HG03066 (cell line): ENCODE data around the gene CHRNA9.
"Not testable (repeated sequence)": the region's sequence is repeated elsewhere in the genome, so short reads cannot be mapped to it uniquely, and the experiment has no call there.

Experiments used
- ATAC-seq: cut with Tn5 transposase; IDR thresholded peaks from one replicate; pipeline ENCODE4 v1.9.1; 2021; ENCODE audit warnings: low read depth; ENCODE audit not compliant: unreplicated experiment

CHRNA9 gene

DNA sequence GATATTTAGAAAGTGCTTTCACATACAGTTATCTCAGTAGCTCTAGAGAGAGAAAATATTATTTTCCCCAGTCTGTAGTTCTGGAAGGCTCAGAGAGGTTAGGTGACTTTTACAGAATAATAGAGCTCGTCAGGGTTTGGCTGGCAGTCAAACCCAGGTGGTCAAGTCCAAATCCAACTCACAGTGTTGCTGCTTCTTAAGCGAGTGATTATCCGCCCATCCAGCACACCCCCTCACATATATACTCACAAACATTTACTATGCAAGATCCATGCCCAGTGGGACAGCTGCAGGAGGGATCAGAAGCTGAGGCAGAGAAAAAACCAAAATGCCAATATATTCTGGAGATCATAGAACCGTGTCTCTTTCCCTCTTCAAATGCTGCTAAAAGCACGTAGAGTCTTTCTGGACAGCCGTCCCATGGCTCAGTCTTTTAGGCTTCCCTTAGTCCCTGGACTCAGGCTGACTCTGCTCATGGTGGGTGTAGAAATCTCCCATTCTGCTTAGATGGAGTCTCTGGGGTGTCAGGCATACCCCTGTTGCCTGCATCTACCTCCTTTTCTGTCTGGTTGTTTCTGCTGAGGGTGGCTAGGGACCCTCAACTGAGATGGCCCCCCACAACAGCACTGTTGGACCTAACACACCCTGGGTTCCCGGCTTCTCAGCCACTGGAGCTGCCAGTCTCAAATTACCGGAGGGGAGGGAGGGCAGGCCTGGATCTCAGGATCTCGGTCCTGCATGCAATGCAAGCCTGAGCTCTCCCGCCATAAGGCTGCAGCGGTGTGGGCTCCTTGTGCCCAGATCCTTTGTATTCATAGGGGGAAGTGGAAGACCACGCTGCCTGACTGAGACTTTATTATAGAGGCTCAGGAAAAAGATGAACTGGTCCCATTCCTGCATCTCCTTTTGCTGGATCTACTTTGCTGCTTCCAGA lies at the start of gene CHRNA9:
TSS of gene CHRNA9 (plus strand) at position 743 of the 934 bp plus-strand sequence. CDS start at position 878, 135 bp downstream.
- no peak for ATAC-seq

DNA sequence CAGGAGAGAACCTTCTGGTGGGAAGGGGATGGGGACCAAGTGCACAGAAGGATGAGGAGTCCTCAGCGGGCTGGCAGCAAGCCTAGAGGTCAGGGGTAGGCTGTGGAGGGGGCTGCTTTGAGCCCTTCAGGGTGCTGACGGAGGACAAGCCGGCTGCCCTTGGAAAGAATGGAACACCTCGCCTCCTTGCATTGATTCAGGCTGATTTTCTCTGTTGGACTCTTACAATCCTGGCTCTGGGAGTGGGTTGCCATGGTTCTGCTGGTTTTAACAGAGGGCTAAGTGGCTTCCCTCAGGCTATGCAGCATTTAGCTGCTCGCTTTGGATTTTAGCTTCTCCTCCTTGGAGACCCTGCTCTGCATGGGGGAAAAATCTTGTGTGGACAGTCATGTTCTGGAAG lies 49.4 kb upstream of the CHRNA9 start:
- ATAC-seq: no peak

- ATAC-seq: no peak
These were observed 46.6 kb upstream of the CHRNA9 start for GRCh38 chr4:40288566-40288965.

DNA sequence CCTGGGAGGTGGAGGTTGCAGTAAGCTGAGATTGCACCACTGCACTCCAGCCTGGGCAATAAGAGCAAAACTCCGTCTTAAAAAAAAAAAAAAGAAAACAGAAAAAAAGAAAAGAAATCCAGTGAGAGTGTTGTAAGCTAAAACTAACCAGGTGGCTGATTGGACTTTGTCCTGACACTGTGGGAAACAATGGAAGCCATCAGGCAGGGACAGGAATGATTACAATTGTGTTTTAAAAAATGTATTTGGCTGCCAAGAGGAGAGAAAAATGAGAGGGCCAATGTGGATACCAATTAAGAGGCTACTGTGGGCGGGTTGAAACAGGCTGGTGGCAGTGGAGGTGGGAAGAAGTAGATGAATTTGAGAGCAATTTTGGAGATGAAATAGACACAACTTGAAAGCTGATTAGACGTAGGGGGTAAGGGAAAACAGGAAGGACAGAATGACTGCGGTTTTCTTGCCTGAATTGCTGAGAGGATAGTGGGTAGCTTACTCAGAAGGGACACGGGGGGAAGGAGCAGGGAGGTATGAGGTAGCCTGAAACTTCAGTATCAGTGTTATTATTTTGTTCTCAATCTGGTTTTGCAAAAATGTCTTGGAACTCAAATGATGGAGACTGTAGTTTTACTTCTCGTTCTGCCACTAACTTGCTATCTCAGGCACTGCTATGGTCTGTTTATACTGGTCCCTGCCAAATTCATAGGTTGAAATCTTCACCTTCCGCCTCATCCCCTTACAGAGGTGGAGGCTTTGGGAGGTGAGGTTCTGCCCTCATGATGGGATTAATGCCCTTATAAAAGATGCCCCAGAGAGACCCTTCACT lies 45.6 kb upstream of the CHRNA9 start:
- no peak for ATAC-seq

DNA sequence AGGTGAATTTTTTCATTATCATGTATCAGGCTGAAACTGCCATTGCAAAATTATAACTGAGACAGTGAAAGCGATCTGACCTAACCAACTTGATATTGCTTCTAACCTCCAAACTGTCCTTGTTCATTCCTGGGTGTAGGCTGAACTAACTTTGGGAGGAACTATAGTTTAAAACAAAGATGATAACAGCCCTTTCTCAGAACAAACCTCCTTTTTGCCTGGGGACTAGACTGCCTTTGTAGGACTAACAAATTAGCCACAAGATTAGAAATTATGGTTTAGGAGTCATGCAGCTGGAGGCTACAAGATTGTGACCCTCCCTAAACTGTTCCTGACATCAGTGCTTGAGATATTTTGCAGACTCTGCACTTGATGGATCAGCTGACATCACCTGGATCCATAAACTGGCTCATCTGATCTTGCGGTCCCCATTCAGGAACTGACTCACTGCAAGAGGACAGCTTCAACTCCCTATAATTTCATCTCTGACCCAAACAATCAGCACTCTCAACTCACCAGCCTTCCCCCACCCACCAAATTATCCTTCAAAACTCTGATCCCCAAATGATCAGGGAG lies 44.4 kb upstream of the CHRNA9 start:
- not testable (repeated sequence) for ATAC-seq

GRCh38 chr4:40292313-40292759 lies 42.8 kb upstream of the CHRNA9 start:
- no peak for ATAC-seq

- no peak for ATAC-seq
These were observed 40.8 kb upstream of the CHRNA9 start for GRCh38 chr4:40294339-40294738.

DNA sequence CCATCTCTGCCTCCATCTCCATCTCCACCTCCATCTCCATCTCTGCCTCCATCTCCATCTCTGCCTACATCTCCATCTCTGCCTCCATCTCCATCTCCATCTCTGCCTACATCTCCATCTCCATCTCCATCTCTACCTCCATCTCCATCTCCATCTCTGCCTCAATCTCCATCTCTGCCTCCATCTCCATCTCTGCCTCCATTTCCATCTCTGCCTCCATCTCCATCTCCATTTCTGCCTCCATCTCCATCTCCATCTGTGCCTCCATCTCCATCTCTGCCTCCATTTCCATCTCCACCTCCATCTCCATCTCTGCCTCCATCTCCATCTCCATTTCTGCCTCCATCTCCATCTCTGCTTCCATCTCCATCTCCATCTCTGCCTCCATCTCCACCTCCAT lies 40.1 kb upstream of the CHRNA9 start:
- not testable (repeated sequence) for ATAC-seq

- ATAC-seq: no peak
These were observed 39.6 kb upstream of the CHRNA9 start for GRCh38 chr4:40295572-40295971.

- ATAC-seq: no peak
These were observed 36.0 kb upstream of the CHRNA9 start for GRCh38 chr4:40299126-40299525.

DNA sequence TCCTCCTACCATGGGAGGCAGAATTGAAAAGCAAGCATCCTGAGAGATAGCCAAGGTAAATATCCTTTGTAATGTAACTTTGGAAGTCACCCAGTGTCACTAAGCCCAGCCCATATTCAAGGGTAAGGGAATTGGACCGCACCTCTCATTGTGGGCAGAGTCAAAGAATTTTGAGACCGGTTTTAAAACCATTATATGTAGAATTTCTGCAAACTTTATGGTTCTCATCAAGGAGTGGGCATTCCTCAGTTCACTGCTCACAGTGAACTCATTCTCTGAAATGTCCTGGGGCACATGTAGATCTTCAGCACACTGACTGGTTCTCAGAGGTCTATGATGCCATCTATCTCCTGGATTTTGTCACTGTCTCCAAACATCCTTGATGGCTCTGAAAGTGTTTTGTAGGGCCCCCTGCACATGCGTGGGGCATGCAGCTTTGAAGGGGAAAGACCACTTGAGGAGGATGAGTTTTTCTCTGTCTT lies 35.3 kb upstream of the CHRNA9 start:
- ATAC-seq: no peak

DNA sequence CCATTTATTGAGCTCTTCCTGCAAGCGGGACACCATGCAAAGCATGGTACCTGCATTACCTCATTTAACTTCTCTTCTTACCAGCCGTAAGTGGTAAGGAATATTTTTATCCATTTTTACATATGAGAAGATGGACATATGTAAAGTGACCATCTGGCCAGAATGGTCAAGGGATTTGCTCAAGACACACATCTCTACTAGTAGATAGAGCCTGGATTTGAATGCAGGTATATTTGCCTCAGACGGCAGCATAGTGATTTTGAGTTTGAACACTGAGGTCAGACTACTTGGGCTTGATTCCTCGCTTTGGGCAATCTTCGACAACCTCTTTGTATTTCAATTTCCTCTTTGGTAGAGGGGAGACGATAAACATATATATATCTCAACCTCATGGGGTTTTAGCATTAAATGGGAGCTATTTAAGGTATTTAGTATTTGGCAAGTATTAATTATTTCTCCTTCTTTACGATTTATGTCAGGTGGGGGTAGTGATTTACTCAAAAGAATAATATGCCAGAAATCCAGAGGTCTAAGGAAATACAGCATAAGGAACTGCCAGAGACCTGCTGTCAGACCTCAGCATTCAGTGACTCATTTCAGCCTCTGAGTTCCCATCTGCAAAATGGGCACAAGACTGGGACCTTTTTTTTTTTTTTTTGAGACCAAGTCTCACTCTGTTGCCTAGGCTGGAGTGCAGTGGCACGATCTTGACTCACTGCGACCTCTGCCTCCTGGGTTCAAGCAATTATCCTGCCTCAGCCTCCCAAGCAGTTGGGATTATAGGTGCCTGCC lies 34.6 kb upstream of the CHRNA9 start:
- ATAC-seq: no peak

- peak; percentile 81 for ATAC-seq
These were observed 33.5 kb upstream of the CHRNA9 start for GRCh38 chr4:40301603-40302002.

DNA sequence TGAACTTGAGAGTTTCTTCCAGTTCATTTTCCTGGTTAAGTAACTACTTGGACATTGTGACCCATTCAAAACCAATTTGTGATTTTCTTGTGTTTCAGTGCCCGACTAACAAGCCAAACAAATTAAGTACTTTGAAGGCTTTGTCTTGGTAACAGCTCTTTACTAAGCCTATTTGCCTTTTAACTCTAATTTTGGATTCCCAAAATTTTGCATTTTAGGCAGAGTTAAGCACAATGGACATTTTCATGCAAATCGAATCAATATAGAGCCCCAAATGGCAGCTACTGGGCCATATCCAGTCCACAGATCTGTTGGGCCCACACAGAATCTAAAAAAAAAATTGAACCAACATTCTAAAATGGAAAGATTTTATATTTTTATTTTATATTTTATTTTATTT lies 31.4 kb upstream of the CHRNA9 start:
- ATAC-seq: no peak

- peak; percentile 30 for ATAC-seq
These were observed 29.6 kb upstream of the CHRNA9 start for GRCh38 chr4:40305328-40306170.

DNA sequence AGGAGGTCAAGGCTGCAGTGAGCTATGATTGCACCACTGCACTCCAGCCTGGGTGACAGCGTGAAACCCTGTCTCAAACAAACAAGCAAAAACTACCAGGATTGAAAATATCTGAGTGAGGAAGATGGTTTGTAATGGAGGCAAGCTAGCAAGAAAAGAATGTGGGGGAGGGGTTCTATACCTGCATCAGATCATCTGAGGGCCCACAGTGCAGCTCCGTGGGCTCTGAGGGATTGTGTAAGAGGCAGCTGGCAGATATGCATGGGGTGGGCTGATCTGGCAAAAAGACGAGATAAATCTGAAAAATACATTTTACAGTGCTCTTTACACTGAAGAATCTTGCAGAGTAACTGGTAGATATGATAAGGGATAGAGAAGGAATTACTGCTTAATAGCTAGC lies 28.9 kb upstream of the CHRNA9 start:
- ATAC-seq: no peak

DNA sequence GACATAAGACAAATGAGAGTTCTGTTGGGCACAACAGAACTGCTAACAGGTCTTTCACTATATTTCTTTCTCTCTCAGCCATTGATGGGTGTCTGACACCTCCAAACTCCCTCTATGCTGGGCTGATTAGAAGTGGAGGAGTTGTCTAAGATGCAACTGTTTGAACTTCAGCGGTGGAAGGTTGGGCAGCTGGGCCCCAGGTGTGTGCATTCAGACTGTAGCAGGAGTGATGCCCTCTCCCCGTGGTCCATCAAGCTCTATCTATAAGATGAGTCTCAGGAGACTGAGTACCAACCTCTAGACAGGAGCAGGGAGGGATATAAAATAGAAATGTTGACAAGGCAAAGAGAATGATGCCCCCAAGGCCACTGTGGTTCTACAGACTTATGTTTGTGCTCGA lies 28.2 kb upstream of the CHRNA9 start:
- ATAC-seq: no peak

DNA sequence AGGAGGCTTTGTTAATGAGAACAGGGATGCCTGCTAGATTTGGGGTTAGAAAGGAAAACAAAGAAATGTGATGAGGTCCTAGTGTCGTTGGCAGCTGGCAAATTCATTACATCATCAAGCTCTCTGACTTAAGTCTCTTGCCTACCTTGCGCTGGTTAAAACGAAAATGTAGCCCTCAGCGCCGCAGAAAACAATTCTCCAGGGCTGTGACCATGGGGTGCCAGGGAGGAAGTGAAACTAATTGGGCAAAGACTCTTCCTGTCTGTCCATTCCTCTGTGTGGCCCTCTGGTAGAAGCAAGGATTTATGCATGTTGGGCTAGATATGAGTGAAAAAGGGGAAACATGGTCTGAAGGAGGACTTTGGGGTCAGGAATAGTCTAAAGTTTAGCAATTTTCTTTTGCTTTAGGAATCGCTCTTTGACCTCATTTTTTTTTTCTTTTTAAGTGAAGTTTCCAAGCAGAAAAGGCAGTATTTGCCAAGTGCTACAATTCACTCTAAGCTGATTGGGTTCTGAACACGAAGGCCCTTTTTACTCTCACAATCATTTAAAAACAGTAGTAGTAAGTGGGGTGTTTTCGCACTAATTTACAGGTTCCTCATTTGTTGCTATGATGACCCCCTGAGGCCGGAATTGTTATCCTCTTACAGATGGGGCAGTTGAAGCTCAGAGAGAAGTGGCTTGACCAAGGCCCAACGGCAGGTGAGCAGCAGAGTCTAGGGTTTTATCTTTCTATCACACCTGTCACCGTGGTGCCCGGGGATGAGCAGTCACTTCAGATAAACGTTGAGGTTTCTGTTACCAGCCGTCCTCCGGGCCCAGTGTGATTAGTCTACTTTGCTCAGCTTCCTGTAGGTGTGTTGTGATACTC lies 27.3 kb upstream of the CHRNA9 start:
- ATAC-seq: peak; percentile 28
